DLD1 (cell line): ENCODE measurements around the gene CRTC3.

Source experiments
- in situ Hi-C: cut with HindIII; loops from 2 replicates; pipeline ENCODE4 v1.10.0; 2017; ENCODE audit warnings: low sequenced_read_pairs

The CRTC3 gene

GRCh38 chr15:90591524-90591923 lies 61.8 kb downstream of the CRTC3 start:
- in situ Hi-C loops, result no loop called here

DNA sequence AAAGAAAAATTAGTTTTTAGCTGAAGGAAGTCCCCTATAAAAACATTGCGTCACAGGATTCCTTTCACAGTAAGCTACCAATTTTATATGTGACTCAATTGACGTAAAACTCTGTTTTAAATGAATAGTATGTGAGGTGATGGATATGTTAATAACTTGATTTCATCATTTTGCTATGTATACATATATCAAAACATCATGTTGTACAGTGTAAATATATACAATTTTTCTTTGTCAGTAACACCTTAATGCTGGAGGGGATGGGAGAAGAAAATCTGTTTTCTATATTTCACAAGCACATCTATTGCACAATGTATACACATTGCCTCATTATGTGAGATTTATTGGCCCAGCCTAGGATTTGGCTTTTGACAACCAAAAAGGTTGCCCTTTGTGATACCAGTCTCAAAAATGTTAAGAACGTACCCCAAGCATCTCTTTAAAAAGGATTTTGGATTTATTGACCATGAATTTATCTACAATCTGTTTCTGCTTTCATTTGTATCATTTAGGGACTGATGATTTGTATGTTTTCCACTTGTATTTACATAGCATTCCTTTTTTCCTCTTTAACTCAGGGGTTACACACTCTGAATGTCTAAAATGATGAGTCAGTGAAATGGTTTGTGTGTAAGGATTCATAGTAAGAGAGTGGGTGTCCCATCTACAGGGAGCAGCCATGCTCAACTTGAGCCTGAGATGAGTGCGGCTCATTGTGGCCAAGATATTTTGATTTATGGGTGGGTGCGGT lies 62.6 kb downstream of the CRTC3 start:
- in situ Hi-C loops, result no loop called here

GRCh38 chr15:90593499-90594158 lies 63.9 kb downstream of the CRTC3 start:
- in situ Hi-C loops, result no loop called here

DNA sequence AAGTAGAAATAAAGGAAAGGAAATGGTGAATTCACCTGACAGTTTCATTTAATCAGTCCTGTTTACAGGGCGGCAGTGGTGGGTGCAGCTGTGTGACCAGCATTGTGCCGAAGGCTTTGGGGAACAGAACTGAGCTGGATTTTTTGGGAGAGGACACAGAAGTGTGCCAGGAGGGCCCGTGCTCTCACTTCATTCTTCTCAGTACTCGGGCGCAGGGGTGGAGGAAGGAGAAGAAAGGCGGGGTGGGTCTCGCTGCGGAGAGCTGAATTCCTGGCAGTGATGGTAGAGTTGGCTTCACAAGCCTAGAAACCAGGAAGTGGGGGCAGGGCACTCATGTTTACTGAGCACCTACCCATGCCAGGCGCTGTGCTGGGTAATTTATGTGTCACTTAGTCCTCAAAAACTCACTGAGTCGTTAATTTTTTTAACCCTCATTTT lies 64.6 kb downstream of the CRTC3 start:
- in situ Hi-C loops, result no loop called here

DNA sequence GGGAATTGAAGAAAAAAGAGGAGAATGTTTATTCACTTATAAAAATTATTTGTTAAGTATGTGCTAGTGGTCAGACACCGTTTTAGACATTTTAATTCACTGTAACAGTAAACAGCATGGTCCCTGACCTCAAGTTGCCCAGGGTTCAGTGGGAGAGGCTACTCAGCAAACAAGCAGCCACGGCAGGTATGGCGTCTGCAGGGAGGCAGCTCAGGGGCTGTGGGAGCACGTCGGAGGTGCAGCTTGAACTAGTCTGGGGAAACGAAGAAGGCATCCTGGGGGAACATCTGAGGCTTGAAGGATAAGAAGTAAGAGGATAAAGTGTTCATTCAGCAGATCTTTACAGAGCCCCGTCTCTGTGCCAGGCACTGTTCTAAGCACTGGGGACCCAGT lies 66.0 kb downstream of the CRTC3 start:
- in situ Hi-C loops, result no loop called here

DNA sequence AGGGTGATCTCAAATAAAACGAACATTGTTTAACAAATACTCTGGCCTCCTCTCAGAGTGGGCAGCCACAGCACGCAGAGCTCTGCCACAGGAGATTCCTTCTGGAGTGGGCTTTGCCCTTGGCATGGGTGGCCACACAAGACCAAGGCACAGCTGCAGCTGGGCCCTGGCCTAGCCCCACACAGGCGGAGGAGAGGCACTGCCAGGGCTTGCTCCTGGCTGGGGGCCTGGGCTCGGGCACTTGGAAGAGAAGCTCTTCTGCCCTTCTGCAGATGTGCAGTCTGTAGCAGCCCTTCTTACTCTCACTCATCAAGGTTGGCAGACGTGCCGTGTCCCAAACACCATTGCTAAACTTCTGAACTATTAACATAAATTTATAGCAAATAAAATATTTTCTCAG lies 67.2 kb downstream of the CRTC3 start:
- in situ Hi-C loops, result no loop called here

GRCh38 chr15:90597577-90597976 lies 67.9 kb downstream of the CRTC3 start:
- in situ Hi-C loops, result no loop called here

GRCh38 chr15:90598031-90598577 lies 68.4 kb downstream of the CRTC3 start:
- in situ Hi-C loops, result no loop called here

DNA sequence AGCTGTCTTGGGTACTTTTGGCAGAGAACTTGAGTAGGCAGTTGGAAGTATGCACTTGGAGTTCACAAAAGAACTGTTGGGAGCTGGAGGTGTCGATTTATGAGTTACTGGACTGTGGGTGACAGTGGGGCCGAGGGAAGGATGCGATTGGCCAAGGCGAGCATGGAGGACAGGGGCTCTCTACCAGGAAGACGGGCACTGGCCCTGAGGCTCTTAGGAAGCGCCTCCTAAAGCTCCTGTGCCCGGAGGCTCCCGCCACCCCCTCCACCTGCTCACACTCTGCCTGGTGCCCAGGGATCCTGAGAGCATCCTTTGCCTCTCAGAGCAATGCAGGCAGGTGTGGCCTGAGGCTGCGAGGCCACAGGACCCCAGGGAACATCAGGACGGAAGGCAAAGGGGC lies 69.0 kb downstream of the CRTC3 start:
- in situ Hi-C loops, result no loop called here

DNA sequence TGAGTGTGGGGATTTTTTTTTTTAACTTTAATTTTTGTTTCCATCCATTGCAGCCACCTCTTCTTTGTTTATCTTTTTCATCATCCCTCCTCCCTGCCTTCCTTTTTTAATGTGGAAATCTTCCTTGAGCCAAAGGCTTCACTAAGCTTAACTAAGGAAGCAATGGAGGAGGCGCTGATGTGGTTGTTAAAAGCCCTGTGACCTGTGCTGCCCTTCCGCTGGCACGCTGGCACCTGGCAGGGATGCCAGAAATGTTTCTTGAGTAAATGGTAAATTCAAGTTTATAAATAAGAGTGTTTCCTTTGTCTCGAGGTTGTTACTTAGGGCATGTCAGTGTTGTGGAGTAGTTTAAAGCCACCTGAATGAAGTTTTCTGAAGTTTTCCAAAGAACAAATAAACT lies 69.4 kb downstream of the CRTC3 start:
- in situ Hi-C loops, result no loop called here

- in situ Hi-C loops, result no loop called here
These were observed 69.9 kb downstream of the CRTC3 start for GRCh38 chr15:90599644-90600043.

- in situ Hi-C loops, result no loop called here
These were observed 71.2 kb downstream of the CRTC3 start for GRCh38 chr15:90600954-90601353.

- in situ Hi-C loops, result no loop called here
These were observed 74.2 kb downstream of the CRTC3 start for GRCh38 chr15:90603893-90604292.

- in situ Hi-C loops, result no loop called here
These were observed 76.9 kb downstream of the CRTC3 start for GRCh38 chr15:90606641-90607040.

DNA sequence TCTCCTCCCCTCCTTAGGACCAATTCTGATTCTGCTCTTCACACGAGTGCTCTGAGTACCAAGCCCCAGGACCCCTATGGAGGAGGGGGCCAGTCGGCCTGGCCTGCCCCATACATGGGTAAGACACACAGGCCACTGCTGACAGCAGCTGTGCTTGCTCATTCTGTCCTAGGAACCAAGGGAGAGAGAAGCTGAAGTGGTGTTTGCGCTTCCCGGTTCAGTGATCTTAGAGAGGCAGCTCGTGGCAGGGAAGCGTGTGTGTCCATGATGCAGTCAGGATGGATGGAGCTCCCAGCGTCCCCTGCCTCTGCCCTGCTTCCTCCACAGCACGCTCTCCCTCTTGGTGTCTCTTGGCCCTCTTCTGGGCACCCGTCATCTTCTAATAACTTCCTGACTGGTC lies 77.6 kb downstream of the CRTC3 start:
- in situ Hi-C loops, result no loop called here

- in situ Hi-C loops, result no loop called here
These were observed 79.8 kb downstream of the CRTC3 start for GRCh38 chr15:90609242-90610180.

GRCh38 chr15:90610190-90610589 lies 80.5 kb downstream of the CRTC3 start:
- in situ Hi-C loops, result no loop called here

GRCh38 chr15:90611157-90611556 lies 81.4 kb downstream of the CRTC3 start:
- in situ Hi-C loops, result no loop called here

GRCh38 chr15:90617171-90617570 lies 87.4 kb downstream of the CRTC3 start:
- in situ Hi-C loops, result no loop called here

DNA sequence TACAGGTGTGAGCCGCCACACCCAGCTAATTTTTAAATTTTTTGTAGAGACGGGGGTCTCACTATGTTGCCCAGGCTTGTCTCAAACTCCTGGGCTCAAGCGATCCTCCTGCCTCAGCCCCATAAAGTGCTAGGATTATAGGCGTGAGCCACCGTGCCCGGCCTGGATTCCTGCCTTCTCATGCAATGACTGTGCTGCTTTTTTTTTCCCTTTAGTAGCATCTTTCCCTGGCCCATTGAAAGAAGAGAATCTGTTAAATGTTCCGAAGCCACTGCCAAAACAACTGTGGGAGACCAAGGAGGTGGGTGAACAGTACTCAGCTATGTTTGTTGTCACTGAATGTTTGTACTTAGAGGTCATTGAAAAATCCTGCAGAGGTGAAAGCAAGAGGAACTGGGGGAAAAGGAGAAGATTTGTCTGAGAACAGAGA lies 88.0 kb downstream of the CRTC3 start:
- in situ Hi-C loops, result no loop called here
